HepG2 (cell line): ENCODE results near the gene CPNE5.

ENCODE experiments used
- CTCF ChIP-seq: sonication (generic); formaldehyde crosslinking; IDR thresholded peaks from 2 replicates; pipeline ENCODE4 v1.5.0; 2020; ENCODE audit warnings: mild to moderate bottlenecking, missing genetic modification reagents, moderate library complexity
- GABPA ChIP-seq, 2 experiments: IDR thresholded peaks; 2 replicates each; pipeline ENCODE4 v1.6.1; 2011 to 2016; ENCODE audit warnings: low read depth in 2 of 2, low read length in 1 of 2, missing biosample characterization in 1 of 2, missing genetic modification characterization in 1 of 2
- HDAC6 ChIP-seq: fragments of 200-600 bp; sonication (generic); IDR thresholded peaks from 2 replicates; pipeline ENCODE4 v1.7.0; 2017; ENCODE audit warnings: mild to moderate bottlenecking, antibody characterized with exemption, low read length, low read depth
- MLX ChIP-seq: IDR thresholded peaks from 2 replicates; pipeline ENCODE4 v1.6.1; 2016
- RAD21 ChIP-seq: fragments of 450-650 bp; formaldehyde crosslinking; IDR thresholded peaks from 2 replicates; pipeline ENCODE4 v1.5.0; 2020; ENCODE audit warnings: mild to moderate bottlenecking
- TCF7 ChIP-seq: sonication (generic); IDR thresholded peaks from 2 replicates; pipeline ENCODE4 v1.6.1; 2016; ENCODE audit warnings: antibody characterized with exemption, low read depth
- ZZZ3 ChIP-seq: sonication (generic); formaldehyde crosslinking; IDR thresholded peaks from 2 replicates; pipeline ENCODE4 v1.4.0; 2020; ENCODE audit warnings: missing genetic modification reagents, mild to moderate bottlenecking, borderline replicate concordance

GRCh38 chr6:36826520-36827227, 12.6 kb downstream of the CPNE5 start:
- TF ChIP-seq HDAC6, result no peak
- no peak for TF ChIP-seq RAD21
- no peak for TF ChIP-seq CTCF (CRISPR knock-in tag)
- no peak for TF ChIP-seq ZZZ3 (CRISPR knock-in tag)
- TF ChIP-seq MLX (CRISPR knock-in tag), result no peak
- TF ChIP-seq GABPA (IDR thresholded peaks at IDR 0.05; ENCODE audit: low read depth, low read length), result no peak
- no peak for TF ChIP-seq GABPA (CRISPR knock-in tag; IDR thresholded peaks at IDR 0.05; ENCODE audit: low read depth)
- no peak for TF ChIP-seq TCF7
